ENCODE measurements around the gene RNF166.

The RNF166 gene

GRCh38 chr16:88723911-88724310 lies 17.7 kb upstream of the RNF166 start:
- DNase-seq (ENCODE audit: low read depth in 2 of 2): no peak

- DNase-seq (ENCODE audit: low read depth in 2 of 2): no peak
Measured at GRCh38 chr16:88723507-88723887, 17.3 kb upstream of the RNF166 start.

GRCh38 chr16:88722784-88723506 lies 16.7 kb upstream of the RNF166 start:
- DNase-seq (ENCODE audit: low read depth in 2 of 2): no peak

- no peak for DNase-seq (ENCODE audit: low read depth in 2 of 2)
Measured at GRCh38 chr16:88721815-88722755, 15.9 kb upstream of the RNF166 start.

- no peak for DNase-seq (ENCODE audit: low read depth in 2 of 2)
Measured at GRCh38 chr16:88721236-88721635, 15.0 kb upstream of the RNF166 start.

GRCh38 chr16:88720396-88720970 lies 14.3 kb upstream of the RNF166 start:
- no peak for DNase-seq (ENCODE audit: low read depth in 2 of 2)

- DNase-seq (ENCODE audit: low read depth in 2 of 2): no peak
Measured at GRCh38 chr16:88719933-88720296, 13.7 kb upstream of the RNF166 start.

GRCh38 chr16:88719267-88719932 lies 13.2 kb upstream of the RNF166 start:
- DNase-seq (ENCODE audit: low read depth in 2 of 2): no peak

GRCh38 chr16:88718178-88718577 lies 12.0 kb upstream of the RNF166 start:
- DNase-seq (ENCODE audit: low read depth in 2 of 2): no peak

- no peak for DNase-seq (ENCODE audit: low read depth in 2 of 2)
Measured at GRCh38 chr16:88716601-88717001, 10.4 kb upstream of the RNF166 start.

GRCh38 chr16:88716201-88716600 lies 10.0 kb upstream of the RNF166 start:
- no peak for DNase-seq (ENCODE audit: low read depth in 2 of 2)

GRCh38 chr16:88715312-88716190 lies 9.3 kb upstream of the RNF166 start:
- DNase-seq (ENCODE audit: low read depth in 2 of 2): no peak

GRCh38 chr16:88714420-88715302 lies 8.5 kb upstream of the RNF166 start:
- DNase-seq (ENCODE audit: low read depth in 2 of 2): no peak

GRCh38 chr16:88713568-88714419 lies 7.6 kb upstream of the RNF166 start:
- DNase-seq (ENCODE audit: low read depth in 2 of 2): no peak

GRCh38 chr16:88713054-88713453 lies 6.8 kb upstream of the RNF166 start:
- no peak for DNase-seq (ENCODE audit: low read depth in 2 of 2)

GRCh38 chr16:88712362-88712979 lies 6.3 kb upstream of the RNF166 start:
- DNase-seq (ENCODE audit: low read depth in 2 of 2): no peak

GRCh38 chr16:88711750-88712340 lies 5.6 kb upstream of the RNF166 start:
- DNase-seq (ENCODE audit: low read depth in 2 of 2): no peak

GRCh38 chr16:88710556-88710955 lies 4.3 kb upstream of the RNF166 start:
- no peak for DNase-seq (ENCODE audit: low read depth in 2 of 2)
